Esophagus muscularis mucosa (tissue), 4 donors: ENCODE measurements around the gene ANTXR1. TPM values are rescaled to one million over a fixed set of nuclear protein-coding genes. Genes with fewer than 3 reads are reported as not detected.

ENCODE experiments used
- DNase-seq: peaks from one replicate; pipeline ENCODE4 v3.0.0-alpha.2; 2017; ENCODE audit errors: extremely low spot score
- H3K27ac ChIP-seq, 4 donors: fragments of 200-600 bp; sonication (generic); replicated peaks in 1 of 4; 1 replicate in 3 of 4; 2 replicates in 1 of 4; pipeline ENCODE4 v1.5.1; 2016 to 2019; ENCODE audit warnings: mild to moderate bottlenecking in 1 of 4
- H3K27me3 ChIP-seq, 4 donors: fragments of 200-600 bp; sonication (generic); one replicate each; pipeline versions ENCODE4 v1.5.1 to v1.6.0; 2016 to 2019
- H3K36me3 ChIP-seq, 4 donors: fragments of 200-600 bp; sonication (generic); one replicate each; pipeline ENCODE4 v1.5.1; 2016 to 2019
- H3K4me1 ChIP-seq, 4 donors: fragments of 200-600 bp; sonication (generic); one replicate each; pipeline ENCODE4 v1.5.1; 2016 to 2019
- H3K4me3 ChIP-seq, 4 donors: fragments of 200-600 bp; sonication (generic); 1 replicate in 2 of 4; 2 replicates in 2 of 4; pipeline ENCODE4 v1.5.1; 2016 to 2019; ENCODE audit warnings: mild to moderate bottlenecking in 4 of 4, moderate library complexity in 1 of 4
- H3K9me3 ChIP-seq, 4 donors: fragments of 200-600 bp; sonication (generic); 1 replicate in 3 of 4; 2 replicates in 1 of 4; pipeline ENCODE4 v1.5.1; 2016 to 2019
- CTCF ChIP-seq, 3 experiments: fragments of 200-600 bp in 2 of 3; fragments of 450-650 bp in 1 of 3; sonication (generic) in 2 of 3; IDR thresholded peaks; one replicate each; pipeline ENCODE4 v1.5.1; 2017 to 2019; ENCODE audit warnings: antibody characterized with exemption in 3 of 3, mild to moderate bottlenecking in 2 of 3, moderate library complexity in 1 of 3
- EP300 ChIP-seq: sonication (generic); formaldehyde crosslinking; IDR thresholded peaks from one replicate; pipeline ENCODE4 v1.6.1; 2017; ENCODE audit warnings: antibody characterized with exemption
- POLR2A ChIP-seq: fragments of 450-650 bp; IDR thresholded peaks from one replicate; pipeline ENCODE4 v1.6.1; 2017; ENCODE audit warnings: antibody characterized with exemption, moderate library complexity, mild to moderate bottlenecking, low read depth
- POLR2AphosphoS5 ChIP-seq, 2 donors: sonication (generic); formaldehyde crosslinking; IDR thresholded peaks; one replicate each; pipeline ENCODE4 v1.6.1; 2017; ENCODE audit warnings: antibody characterized with exemption in 2 of 2
- WGBS: methylation state at CpG from one replicate; pipeline ENCODE4 v1.1.5; 2018; 5-methylcytosine and 5-hydroxymethylcytosine counted together
- intact Hi-C: fragments of 100-400 bp; cut with DNase I; formaldehyde crosslinking; loops from one replicate; pipeline ENCODE4 v1.15.1; 2023
- total RNA-seq, 4 donors: library from RNA; depleted of rRNA; stranded (reverse); fragments of >200 nt; gene quantifications; one replicate each; pipeline versions ENCODE4 v1.1.0 to v1.2.1, GENCODE V29; 2016

The ANTXR1 gene
- total RNA-seq, 4 donors from 2014 or later = 74.6 to 115 (median 92.1) TPM

- no peak overlapping the region for H3K27ac ChIP-seq
- H3K4me3 ChIP-seq = no peak overlapping the region
- H3K27me3 ChIP-seq = no peaks in the 10 kb centered on the region
- no peaks in the 10 kb centered on the region for H3K9me3 ChIP-seq
- TF ChIP-seq POLR2A (no peak), EP300 (no peak), CTCF (IDR thresholded peaks at IDR 0.05) (no peak), POLR2AphosphoS5 (IDR thresholded peaks at IDR 0.05) (no peak)
- intact Hi-C loops = no loop called here
- 19% methylated on average over 3 of the region's 3 CpGs for WGBS
- H3K4me1 ChIP-seq = peaks cover 0 to 20% (median 12%) of the 10 kb centered on the region in 4 donors
- no peaks in the 10 kb centered on the region for H3K36me3 ChIP-seq
- no peak for DNase-seq
These were observed 258.9 kb downstream of the ANTXR1 start for GRCh38 chr2:69271831-69272257.

- Histone ChIP-seq H3K9me3 (no peaks in the 10 kb centered on the region), H3K27ac (no peak overlapping the region), H3K4me3 (no peak overlapping the region), H3K36me3 (no peaks in the 10 kb centered on the region), H3K27me3 (no peaks in the 10 kb centered on the region), H3K4me1 (peaks cover 0 to 20% (median 12%) of the 10 kb centered on the region in 4 donors)
- intact Hi-C loops = no loop called here
- 76% methylated on average over 9 of the region's 9 CpGs for WGBS
- TF ChIP-seq POLR2A (no peak), EP300 (no peak)
- DNase-seq = no peak
These were observed 260.0 kb downstream of the ANTXR1 start for GRCh38 chr2:69272803-69273471.

- no peaks in the 10 kb centered on the region for H3K9me3 ChIP-seq
- no peak for DNase-seq
- no peaks in the 10 kb centered on the region for H3K27me3 ChIP-seq
- intact Hi-C loops = no loop called here
- peaks cover 0 to 20% (median 12%) of the 10 kb centered on the region in 4 donors for H3K4me1 ChIP-seq
- no peaks in the 10 kb centered on the region for H3K36me3 ChIP-seq
- no peak overlapping the region for H3K4me3 ChIP-seq
- WGBS = 100% methylated on average over 1 of the region's 1 CpG
- TF ChIP-seq POLR2AphosphoS5 (IDR thresholded peaks at IDR 0.05) (no peak), POLR2A (no peak), CTCF (IDR thresholded peaks at IDR 0.05) (no peak), EP300 (no peak)
- H3K27ac ChIP-seq = no peak overlapping the region
These were observed 262.5 kb downstream of the ANTXR1 start for GRCh38 chr2:69275490-69275889.

- no peak for DNase-seq
- TF ChIP-seq POLR2AphosphoS5 (IDR thresholded peaks at IDR 0.05) (no peak), POLR2A (no peak), EP300 (no peak), CTCF (IDR thresholded peaks at IDR 0.05) (no peak)
- Histone ChIP-seq H3K4me3 (no peak overlapping the region), H3K27ac (no peak overlapping the region), H3K27me3 (no peaks in the 10 kb centered on the region), H3K36me3 (no peaks in the 10 kb centered on the region), H3K4me1 (no peaks in the 10 kb centered on the region), H3K9me3 (no peaks in the 10 kb centered on the region)
- intact Hi-C loops = no loop called here
- 37% methylated on average over 5 of the region's 5 CpGs for WGBS
These were observed 265.4 kb downstream of the ANTXR1 start for GRCh38 chr2:69278366-69278765.

- no peak for TF ChIP-seq POLR2AphosphoS5 (IDR thresholded peaks at IDR 0.05)
- no peak for TF ChIP-seq EP300
- no peak for TF ChIP-seq CTCF (IDR thresholded peaks at IDR 0.05)
- no peak for TF ChIP-seq POLR2A
- Histone ChIP-seq H3K27me3 (no peaks in the 10 kb centered on the region), H3K4me1 (no peaks in the 10 kb centered on the region), H3K27ac (no peak overlapping the region), H3K4me3 (no peak overlapping the region), H3K9me3 (no peaks in the 10 kb centered on the region), H3K36me3 (no peaks in the 10 kb centered on the region)
- no peak for DNase-seq
- 97% methylated on average over 2 of the region's 2 CpGs for WGBS
- intact Hi-C loops = no loop called here
These were observed 266.2 kb downstream of the ANTXR1 start for GRCh38 chr2:69279211-69279610.
